ENCODE measurements around the gene PHRF1.

Gene PHRF1

GRCh38 chr11:581752-582151 lies 5.5 kb downstream of the PHRF1 start:
- no peak for TF ChIP-seq CTCF (IDR thresholded peaks at IDR 0.05; ENCODE audit: borderline replicate concordance, control extremely low read depth, extremely low read depth, insufficient read depth, missing control alignments)
- DNase-seq (ENCODE audit: low spot score) = no peak
- in situ Hi-C loops (cut with MboI; ENCODE audit: low sequenced_read_pairs, unreplicated experiment) = no loop called here

- no peak for TF ChIP-seq CTCF (IDR thresholded peaks at IDR 0.05; ENCODE audit: borderline replicate concordance, control extremely low read depth, extremely low read depth, insufficient read depth, missing control alignments)
- in situ Hi-C loops (cut with MboI; ENCODE audit: low sequenced_read_pairs, unreplicated experiment) = no loop called here
Measured at GRCh38 chr11:584287-584686, 8.0 kb downstream of the PHRF1 start.

GRCh38 chr11:586376-587316 lies 10.4 kb downstream of the PHRF1 start:
- TF ChIP-seq CTCF (IDR thresholded peaks at IDR 0.05; ENCODE audit: borderline replicate concordance, control extremely low read depth, extremely low read depth, insufficient read depth, missing control alignments) = no peak
- in situ Hi-C loops (cut with MboI; ENCODE audit: low sequenced_read_pairs, unreplicated experiment) = no loop called here
- DNase-seq (ENCODE audit: low spot score) = no peak

More at GRCh38 chr11:584287-584686, 8.0 kb downstream of the PHRF1 start:
- DNase-seq (ENCODE audit: low spot score) = no peak

GRCh38 chr11:587546-587945 lies 11.3 kb downstream of the PHRF1 start:
- in situ Hi-C loops (cut with MboI; ENCODE audit: low sequenced_read_pairs, unreplicated experiment) = no loop called here
- no peak for DNase-seq (ENCODE audit: low spot score)
- TF ChIP-seq CTCF (IDR thresholded peaks at IDR 0.05; ENCODE audit: borderline replicate concordance, control extremely low read depth, extremely low read depth, insufficient read depth, missing control alignments) = no peak

GRCh38 chr11:587978-588380 lies 11.7 kb downstream of the PHRF1 start:
- DNase-seq (ENCODE audit: low spot score) = no peak
- in situ Hi-C loops (cut with MboI; ENCODE audit: low sequenced_read_pairs, unreplicated experiment) = no loop called here
- TF ChIP-seq CTCF (IDR thresholded peaks at IDR 0.05; ENCODE audit: borderline replicate concordance, control extremely low read depth, extremely low read depth, insufficient read depth, missing control alignments) = no peak

- no peak for TF ChIP-seq CTCF (IDR thresholded peaks at IDR 0.05; ENCODE audit: borderline replicate concordance, control extremely low read depth, extremely low read depth, insufficient read depth, missing control alignments)
- in situ Hi-C loops (cut with MboI; ENCODE audit: low sequenced_read_pairs, unreplicated experiment) = no loop called here
- DNase-seq (ENCODE audit: low spot score) = no peak
Measured at GRCh38 chr11:589798-590197, 13.5 kb downstream of the PHRF1 start.

All from GM13976 (cell line).